A673 (cell line): Measurements from ENCODE around the gene SLC25A34.

ENCODE experiments used
- EZH2 ChIP-seq: fragments of 200-600 bp; sonication (generic); IDR thresholded peaks from 2 replicates; pipeline ENCODE4 v1.6.1; 2017; ENCODE audit warnings: borderline replicate concordance, low read depth, mild to moderate bottlenecking, mixed read lengths, antibody characterized with exemption, low read length; ENCODE audit not compliant: poor library complexity, severe bottlenecking
- TF ChIP-seq, protein P1 (sequence below): fragments of 300-800, 200-600 bp; sonication (generic); conservative IDR thresholded peaks from 2 replicates; pipeline ENCODE4 v1.5.1; 2017; ENCODE audit warnings: low read depth, mild to moderate bottlenecking, antibody characterized with exemption, low read length, moderate library complexity, mixed read lengths

DNA sequence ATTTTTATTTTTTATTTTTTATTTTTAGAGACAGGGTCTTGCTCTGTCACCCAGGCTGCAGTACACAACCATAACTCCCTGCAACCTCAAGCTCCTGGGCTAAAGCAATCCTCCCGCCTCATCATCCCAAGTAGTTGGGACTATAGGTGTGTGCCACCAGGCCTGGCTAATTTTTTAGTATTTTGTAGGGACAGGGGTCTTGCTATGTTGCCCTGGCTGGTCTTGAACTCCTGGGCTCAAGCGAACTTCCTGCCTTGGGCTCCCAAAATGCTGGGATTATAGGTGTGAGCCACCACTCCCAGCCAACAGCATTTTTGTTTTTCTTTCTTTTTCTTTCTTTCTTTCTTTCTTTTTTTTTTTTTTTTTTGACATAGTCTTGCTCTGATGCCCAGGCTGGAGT lies 37.9 kb upstream of the SLC25A34 start:
- TF ChIP-seq EZH2, result no peak
- TF ChIP-seq, protein P1, sequence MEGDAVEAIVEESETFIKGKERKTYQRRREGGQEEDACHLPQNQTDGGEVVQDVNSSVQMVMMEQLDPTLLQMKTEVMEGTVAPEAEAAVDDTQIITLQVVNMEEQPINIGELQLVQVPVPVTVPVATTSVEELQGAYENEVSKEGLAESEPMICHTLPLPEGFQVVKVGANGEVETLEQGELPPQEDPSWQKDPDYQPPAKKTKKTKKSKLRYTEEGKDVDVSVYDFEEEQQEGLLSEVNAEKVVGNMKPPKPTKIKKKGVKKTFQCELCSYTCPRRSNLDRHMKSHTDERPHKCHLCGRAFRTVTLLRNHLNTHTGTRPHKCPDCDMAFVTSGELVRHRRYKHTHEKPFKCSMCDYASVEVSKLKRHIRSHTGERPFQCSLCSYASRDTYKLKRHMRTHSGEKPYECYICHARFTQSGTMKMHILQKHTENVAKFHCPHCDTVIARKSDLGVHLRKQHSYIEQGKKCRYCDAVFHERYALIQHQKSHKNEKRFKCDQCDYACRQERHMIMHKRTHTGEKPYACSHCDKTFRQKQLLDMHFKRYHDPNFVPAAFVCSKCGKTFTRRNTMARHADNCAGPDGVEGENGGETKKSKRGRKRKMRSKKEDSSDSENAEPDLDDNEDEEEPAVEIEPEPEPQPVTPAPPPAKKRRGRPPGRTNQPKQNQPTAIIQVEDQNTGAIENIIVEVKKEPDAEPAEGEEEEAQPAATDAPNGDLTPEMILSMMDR, result no peak
